HG03097 (cell line): Measurements from ENCODE around the gene C16orf74.
A peak's percentile ranks its signal among the peaks of the same experiment; 100 is the strongest.

Experiments
- ATAC-seq: cut with Tn5 transposase; IDR thresholded peaks from one replicate; pipeline ENCODE4 v1.9.1; 2021; ENCODE audit not compliant: unreplicated experiment, low FRiP score

Gene C16orf74

GRCh38 chr16:85750827-85751697 is at the start of gene C16orf74:
Gene C16orf74 (minus strand): TSS chr16:85751096. CDS start chr16:85735217, 15,879 bp downstream.
- ATAC-seq: no peak

GRCh38 chr16:85800321-85800669 is 49.4 kb upstream of the C16orf74 start:
- no peak for ATAC-seq

GRCh38 chr16:85799497-85800320 is 48.8 kb upstream of the C16orf74 start, which contains the start of the genes COX4I1 and EMC8:
Gene COX4I1 (plus strand): TSS chr16:85799695. CDS start chr16:85801206, 1,511 bp downstream.
Gene EMC8 (minus strand): TSS chr16:85799544. CDS start chr16:85799295, 249 bp downstream.
- ATAC-seq: peak; percentile 78

GRCh38 chr16:85798901-85799496 is 48.1 kb upstream of the C16orf74 start:
- peak; percentile 12 for ATAC-seq

- ATAC-seq: no peak
These were observed 47.4 kb upstream of the C16orf74 start for GRCh38 chr16:85798283-85798776.

GRCh38 chr16:85796599-85796998 is 45.7 kb upstream of the C16orf74 start:
- no peak for ATAC-seq

GRCh38 chr16:85796152-85796551 is 45.3 kb upstream of the C16orf74 start:
- ATAC-seq: no peak

- ATAC-seq: no peak
These were observed 43.8 kb upstream of the C16orf74 start for GRCh38 chr16:85794696-85795095.

- no peak for ATAC-seq
These were observed 42.9 kb upstream of the C16orf74 start for GRCh38 chr16:85793662-85794298.

GRCh38 chr16:85789773-85790172 is 38.9 kb upstream of the C16orf74 start:
- no peak for ATAC-seq

GRCh38 chr16:85788819-85789218 is 37.9 kb upstream of the C16orf74 start:
- no peak for ATAC-seq

GRCh38 chr16:85785927-85786326 is 35.0 kb upstream of the C16orf74 start:
- no peak for ATAC-seq

GRCh38 chr16:85784813-85785212 is 33.9 kb upstream of the C16orf74 start:
- ATAC-seq: no peak

GRCh38 chr16:85783441-85783840 is 32.5 kb upstream of the C16orf74 start:
- ATAC-seq: no peak

- no peak for ATAC-seq
These were observed 31.6 kb upstream of the C16orf74 start for GRCh38 chr16:85782451-85782850.

- no peak for ATAC-seq
These were observed 30.9 kb upstream of the C16orf74 start for GRCh38 chr16:85781695-85782370.

GRCh38 chr16:85781156-85781555 is 30.3 kb upstream of the C16orf74 start:
- ATAC-seq: no peak

- no peak for ATAC-seq
These were observed 29.4 kb upstream of the C16orf74 start for GRCh38 chr16:85780281-85780680.

GRCh38 chr16:85778873-85779272 is 28.0 kb upstream of the C16orf74 start:
- no peak for ATAC-seq
